Measurements from ENCODE around the gene RRP1B. TPM values are rescaled to one million over a fixed set of nuclear protein-coding genes. Genes with fewer than 3 reads are reported as not detected.

Gene RRP1B
- total and polyA plus RNA-seq, 2 of the 13 experiments (the other 11 are each of a cell fraction or from before 2014, with no cell fraction given): 16.3 to 46.2 TPM

DNA sequence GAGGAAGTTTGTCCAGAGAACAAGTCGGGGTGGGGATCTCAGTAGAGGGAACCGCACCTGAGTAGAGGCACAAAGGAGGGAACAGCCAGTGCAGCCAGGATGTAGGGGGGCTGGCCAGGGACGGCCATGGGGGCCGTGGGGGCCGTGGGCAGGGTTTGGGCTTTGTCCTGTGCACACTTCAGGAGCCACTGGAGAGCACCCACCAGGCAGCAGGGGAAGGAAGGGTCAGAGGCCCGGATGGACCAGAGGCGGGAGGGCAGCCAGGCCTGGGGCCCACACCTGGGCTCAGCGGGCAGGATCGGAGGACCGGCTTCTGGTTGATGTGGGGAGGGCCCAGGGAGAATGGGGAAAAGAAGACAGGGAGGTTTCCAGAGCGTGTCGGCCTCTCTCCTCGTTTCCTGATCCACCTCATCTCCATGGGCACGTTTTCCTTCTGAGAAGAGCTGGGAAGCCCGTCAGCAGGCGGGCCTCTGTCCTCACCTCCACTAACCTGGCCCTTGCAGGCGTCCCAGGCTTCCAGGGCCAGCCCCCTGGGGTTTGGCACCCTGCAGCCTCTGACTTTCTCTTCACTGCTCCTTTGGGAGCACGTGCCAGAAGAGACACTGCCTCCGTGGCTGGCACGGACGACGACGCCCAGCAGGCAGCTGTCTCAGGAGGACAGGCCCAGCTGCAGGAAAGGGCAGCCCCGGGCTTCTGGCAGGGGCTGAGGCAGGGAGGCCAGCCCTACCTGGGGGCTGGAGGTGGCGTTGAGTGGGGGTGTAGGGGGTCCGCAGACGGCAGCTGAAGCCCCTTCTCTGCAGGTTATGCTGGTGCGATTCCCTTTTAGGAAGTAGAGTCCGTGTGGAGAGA is 42.8 kb downstream of the RRP1B start:
- Histone ChIP-seq H2AFZ (ENCODE audit: low read length) (no peak overlapping the region), H4K20me1 (ENCODE audit: insufficient read depth, low read length) (no peaks in the 10 kb centered on the region), H3K9ac (ENCODE audit: insufficient read depth, low read depth, low read length) (peak overlapping the region; percentile 39), H3K9me3 (ENCODE audit: low read length) (no peaks in the 10 kb centered on the region), H3K36me3 (replicated peaks in 1 of 2; ENCODE audit: control insufficient read depth in 1 of 2, insufficient read depth in 2 of 2, low read length in 2 of 2) (no peaks in the 10 kb centered on the region), H3K27me3 (ENCODE audit: control insufficient read depth in 1 of 2, insufficient read depth in 2 of 2, low read length in 2 of 2) (no peaks in the 10 kb centered on the region), H3K79me2 (ENCODE audit: insufficient read depth, low read length) (no peaks in the 10 kb centered on the region), H3K4me2 (ENCODE audit: low read depth, low read length) (peak overlapping the region; percentile 85), H3K4me1 (ENCODE audit: insufficient read depth, low read length) (peaks cover 82% of the 10 kb centered on the region), H3K27ac (ENCODE audit: extremely low read length, insufficient read depth, low read length) (peak overlapping the region; percentile 66), H3K4me3 (replicated peaks in 1 of 3; ENCODE audit: insufficient read depth in 1 of 3, low read depth in 2 of 3, low read length in 3 of 3) (peak overlapping the region in 1 of 3 experiments; percentile 63; a peak in 1 of 6 replicates)
- 86% methylated on average over 24 of the region's 29 CpGs for WGBS (ENCODE audit: low lambda C conversion rate)
- no peak for DNase-seq (ENCODE audit: low spot score)
- in situ Hi-C loops (cut with HindIII; ENCODE audit: extremely low pct_ligation_motif_present, low pct_unique_long_range_greater_than_20kb): no loop called here
- ChIA-PET CTCF (ENCODE audit: low intra/inter-chr PET ratio, low total read pairs) (no interaction called here), POLR2A (interaction anchor here (2.2 kb wide), 1 partner anchor 26 kb away, joined by 11 read pairs; no protein-coding TSS in a partner anchor)
- no peak for ATAC-seq
- BruUV-seq (replicated peaks): no TSS peak
- intact Hi-C loops (cut with micrococcal nuclease; ENCODE audit: unreplicated experiment): loop anchor here (10.0 kb wide), 1 partner anchor 73 kb away; the partner anchor contains the start of gene CSTB
- no peak for FAIRE-seq
- TF ChIP-seq, protein P1, sequence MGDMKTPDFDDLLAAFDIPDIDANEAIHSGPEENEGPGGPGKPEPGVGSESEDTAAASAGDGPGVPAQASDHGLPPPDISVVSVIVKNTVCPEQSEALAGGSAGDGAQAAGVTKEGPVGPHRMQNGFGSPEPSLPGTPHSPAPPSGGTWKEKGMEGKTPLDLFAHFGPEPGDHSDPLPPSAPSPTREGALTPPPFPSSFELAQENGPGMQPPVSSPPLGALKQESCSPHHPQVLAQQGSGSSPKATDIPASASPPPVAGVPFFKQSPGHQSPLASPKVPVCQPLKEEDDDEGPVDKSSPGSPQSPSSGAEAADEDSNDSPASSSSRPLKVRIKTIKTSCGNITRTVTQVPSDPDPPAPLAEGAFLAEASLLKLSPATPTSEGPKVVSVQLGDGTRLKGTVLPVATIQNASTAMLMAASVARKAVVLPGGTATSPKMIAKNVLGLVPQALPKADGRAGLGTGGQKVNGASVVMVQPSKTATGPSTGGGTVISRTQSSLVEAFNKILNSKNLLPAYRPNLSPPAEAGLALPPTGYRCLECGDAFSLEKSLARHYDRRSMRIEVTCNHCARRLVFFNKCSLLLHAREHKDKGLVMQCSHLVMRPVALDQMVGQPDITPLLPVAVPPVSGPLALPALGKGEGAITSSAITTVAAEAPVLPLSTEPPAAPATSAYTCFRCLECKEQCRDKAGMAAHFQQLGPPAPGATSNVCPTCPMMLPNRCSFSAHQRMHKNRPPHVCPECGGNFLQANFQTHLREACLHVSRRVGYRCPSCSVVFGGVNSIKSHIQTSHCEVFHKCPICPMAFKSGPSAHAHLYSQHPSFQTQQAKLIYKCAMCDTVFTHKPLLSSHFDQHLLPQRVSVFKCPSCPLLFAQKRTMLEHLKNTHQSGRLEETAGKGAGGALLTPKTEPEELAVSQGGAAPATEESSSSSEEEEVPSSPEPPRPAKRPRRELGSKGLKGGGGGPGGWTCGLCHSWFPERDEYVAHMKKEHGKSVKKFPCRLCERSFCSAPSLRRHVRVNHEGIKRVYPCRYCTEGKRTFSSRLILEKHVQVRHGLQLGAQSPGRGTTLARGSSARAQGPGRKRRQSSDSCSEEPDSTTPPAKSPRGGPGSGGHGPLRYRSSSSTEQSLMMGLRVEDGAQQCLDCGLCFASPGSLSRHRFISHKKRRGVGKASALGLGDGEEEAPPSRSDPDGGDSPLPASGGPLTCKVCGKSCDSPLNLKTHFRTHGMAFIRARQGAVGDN (CRISPR knock-in tag; IDR thresholded peaks at IDR 0.05): peak; percentile 61
- TF ChIP-seq, protein P2, sequence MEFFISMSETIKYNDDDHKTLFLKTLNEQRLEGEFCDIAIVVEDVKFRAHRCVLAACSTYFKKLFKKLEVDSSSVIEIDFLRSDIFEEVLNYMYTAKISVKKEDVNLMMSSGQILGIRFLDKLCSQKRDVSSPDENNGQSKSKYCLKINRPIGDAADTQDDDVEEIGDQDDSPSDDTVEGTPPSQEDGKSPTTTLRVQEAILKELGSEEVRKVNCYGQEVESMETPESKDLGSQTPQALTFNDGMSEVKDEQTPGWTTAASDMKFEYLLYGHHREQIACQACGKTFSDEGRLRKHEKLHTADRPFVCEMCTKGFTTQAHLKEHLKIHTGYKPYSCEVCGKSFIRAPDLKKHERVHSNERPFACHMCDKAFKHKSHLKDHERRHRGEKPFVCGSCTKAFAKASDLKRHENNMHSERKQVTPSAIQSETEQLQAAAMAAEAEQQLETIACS (CRISPR knock-in tag; IDR thresholded peaks at IDR 0.05): no peak
- no peak for TF ChIP-seq FOXP1 (IDR thresholded peaks at IDR 0.05)
- no peak for TF ChIP-seq FOXP1 (CRISPR knock-in tag; IDR thresholded peaks at IDR 0.05)
- TF ChIP-seq ZFX (CRISPR knock-in tag; IDR thresholded peaks at IDR 0.05; ENCODE audit: low read depth): 0 out of 2 replicates have a peak, but pooled peaks have one; percentile 15
- no peak for TF ChIP-seq POLR2AphosphoS2 (IDR thresholded peaks at IDR 0.05; ENCODE audit: low read depth, low read length)
- peak; percentile 44; the same call in 1 of the 2 replicates for TF ChIP-seq ZNF839 (CRISPR knock-in tag; IDR thresholded peaks at IDR 0.05; ENCODE audit: borderline replicate concordance)
- TF ChIP-seq ZNF891 (CRISPR knock-in tag; IDR thresholded peaks at IDR 0.05): 0 out of 2 replicates have a peak, but pooled peaks have one; percentile 5
- TF ChIP-seq ZBTB38 (CRISPR knock-in tag; IDR thresholded peaks at IDR 0.05): peak; percentile 96
